HepG2 (cell line): Measurements from ENCODE around the gene CADM1. TPM values are rescaled to one million over a fixed set of nuclear protein-coding genes. Genes with fewer than 3 reads are reported as not detected.

ENCODE experiments used
- ATAC-seq: fragments of 200-7000 bp; cut with Tn5 transposase; 3 replicates; pipeline ENCODE4 v1.9.1; 2020; ENCODE audit warnings: mild to moderate bottlenecking, moderate library complexity
- BruUV-seq: library from RNA; stranded (reverse); fragments of 400-500 nt; replicated peaks from 2 replicates; lab custom pipeline; 2021; lab: Mats Ljungman, UMichigan
- CTCF ChIA-PET: fragments of 300-600 bp; formaldehyde crosslinking; extraction: SDS; loops from one replicate; lab custom pipeline; 2021; ENCODE audit warnings: low total read pairs, inconsistent platforms, low intra/inter-chr PET ratio; lab: Yijun Ruan, JAX
- POLR2A ChIA-PET: fragments of 350-600 bp; sonication (Branson Sonifier 250); formaldehyde crosslinking; loops from one replicate; lab custom pipeline; 2020; ENCODE audit warnings: antibody characterized with exemption, inconsistent platforms; lab: Yijun Ruan, JAX
- DNase-seq: peaks from one replicate; pipeline ENCODE4 v3.0.0-alpha.2; 2015; ENCODE audit warnings: low spot score
- FAIRE-seq: peaks from 3 replicates; lab custom pipeline; 2011; peaks lifted over from hg19 to GRCh38; lab: Jason Lieb, UNC
- H2AFZ ChIP-seq: one replicate; pipeline ENCODE4 v1.6.1; 2011; ENCODE audit warnings: low read length, inconsistent platforms
- H3K27ac ChIP-seq: fragments of 300-600 bp; 3 replicates; pipeline ENCODE4 v1.8.0; 2011; ENCODE audit warnings: mixed run types, mild to moderate bottlenecking, mixed read lengths, low read length, inconsistent platforms; ENCODE audit not compliant: insufficient read depth; ENCODE audit errors: extremely low read length
- H3K27me3 ChIP-seq, 2 experiments: fragments of 200-600 bp in 1 of 2; 2 replicates in 1 of 2; 3 replicates in 1 of 2; pipeline versions ENCODE4 v1.6.0 to v1.8.0; 2011; ENCODE audit warnings: low read length in 2 of 2, mild to moderate bottlenecking in 2 of 2, moderate library complexity in 2 of 2, inconsistent platforms in 1 of 2; ENCODE audit not compliant: insufficient read depth in 2 of 2, control insufficient read depth in 1 of 2
- H3K36me3 ChIP-seq, 2 experiments: fragments of 200-600 bp in 1 of 2; replicated peaks in 1 of 2; 2 replicates in 1 of 2; 3 replicates in 1 of 2; pipeline versions ENCODE4 v1.5.1 to v1.8.0; 2011; ENCODE audit warnings: low read length in 2 of 2, inconsistent platforms in 1 of 2; ENCODE audit not compliant: insufficient read depth in 2 of 2, control insufficient read depth in 1 of 2
- H3K4me1 ChIP-seq: 2 replicates; pipeline ENCODE4 v1.5.1; 2012; ENCODE audit warnings: low read length, inconsistent platforms; ENCODE audit not compliant: insufficient read depth
- H3K4me2 ChIP-seq: 2 replicates; pipeline ENCODE4 v1.6.0; 2011; ENCODE audit warnings: low read depth, low read length, inconsistent platforms
- H3K4me3 ChIP-seq, 3 experiments: fragments of 200-600 bp in 1 of 3; sonication (generic), shearing (Covaris generic) in 1 of 3; replicated peaks in 1 of 3; 2 replicates each; pipeline ENCODE4 v1.5.1; 2011 to 2016; ENCODE audit warnings: low read length in 3 of 3, inconsistent platforms in 2 of 3, low read depth in 2 of 3, mild to moderate bottlenecking in 2 of 3, control low read depth in 1 of 3, mixed read lengths in 1 of 3; ENCODE audit not compliant: insufficient read depth in 1 of 3
- H3K79me2 ChIP-seq: one replicate; pipeline ENCODE4 v1.6.1; 2011; ENCODE audit warnings: low read length, inconsistent platforms; ENCODE audit not compliant: insufficient read depth
- H3K9ac ChIP-seq: 2 replicates; pipeline ENCODE4 v1.6.0; 2011; ENCODE audit warnings: mild to moderate bottlenecking, low read depth, low read length, inconsistent platforms; ENCODE audit not compliant: insufficient read depth
- H3K9me3 ChIP-seq: 2 replicates; pipeline ENCODE4 v1.5.1; 2012; ENCODE audit warnings: mild to moderate bottlenecking, low read length
- H4K20me1 ChIP-seq: 2 replicates; pipeline ENCODE4 v1.6.0; 2011; ENCODE audit warnings: inconsistent platforms, mild to moderate bottlenecking, low read length, moderate library complexity; ENCODE audit not compliant: insufficient read depth
- FOSL1 ChIP-seq: sonication (generic); formaldehyde crosslinking; IDR thresholded peaks from 2 replicates; pipeline ENCODE4 v1.9.0; 2021; ENCODE audit warnings: missing genetic modification reagents, borderline replicate concordance
- FOXC1 ChIP-seq: sonication (generic); formaldehyde crosslinking; IDR thresholded peaks from 2 replicates; pipeline ENCODE4 v1.8.0; 2022; ENCODE audit warnings: mild to moderate bottlenecking, missing genetic modification reagents, borderline replicate concordance
- NFIC ChIP-seq: IDR thresholded peaks from 2 replicates; pipeline ENCODE4 v1.6.1; 2012; ENCODE audit warnings: mild to moderate bottlenecking, low read length, inconsistent platforms
- SIX4 ChIP-seq: sonication (generic); formaldehyde crosslinking; IDR thresholded peaks from 2 replicates; pipeline ENCODE4 v1.4.0; 2020; ENCODE audit warnings: missing genetic modification reagents
- XBP1 ChIP-seq: sonication (generic); formaldehyde crosslinking; IDR thresholded peaks from 2 replicates; pipeline ENCODE4 v1.5.0; 2020; ENCODE audit warnings: missing genetic modification reagents
- ZC3H4 ChIP-seq: sonication (generic); formaldehyde crosslinking; IDR thresholded peaks from 2 replicates; pipeline ENCODE4 v1.4.0; 2020; ENCODE audit warnings: missing genetic modification reagents, borderline replicate concordance
- ZNF180 ChIP-seq: sonication (generic); formaldehyde crosslinking; IDR thresholded peaks from 2 replicates; pipeline ENCODE4 v1.4.0; 2020; ENCODE audit warnings: low read depth, missing genetic modification reagents, borderline replicate concordance
- ZNF335 ChIP-seq: sonication (generic); formaldehyde crosslinking; IDR thresholded peaks from 2 replicates; pipeline ENCODE4 v1.4.0; 2020; ENCODE audit warnings: missing genetic modification reagents
- ZNF446 ChIP-seq: sonication (generic); formaldehyde crosslinking; IDR thresholded peaks from 2 replicates; pipeline ENCODE4 v1.5.0; 2020; ENCODE audit warnings: mild to moderate bottlenecking, missing genetic modification reagents
- ZNF607 ChIP-seq: sonication (generic); formaldehyde crosslinking; IDR thresholded peaks from 2 replicates; pipeline ENCODE4 v1.5.1; 2020; ENCODE audit warnings: missing genetic modification reagents, mild to moderate bottlenecking, borderline replicate concordance
- ZNF761 ChIP-seq: sonication (generic); formaldehyde crosslinking; conservative IDR thresholded peaks from 2 replicates; pipeline ENCODE4 v1.4.0; 2020; ENCODE audit warnings: mild to moderate bottlenecking, missing genetic modification reagents
- ZNF776 ChIP-seq: sonication (generic); formaldehyde crosslinking; IDR thresholded peaks from 2 replicates; pipeline ENCODE4 v1.4.0; 2020; ENCODE audit warnings: mild to moderate bottlenecking, missing genetic modification reagents
- WGBS: methylation state at CpG from one replicate; pipeline ENCODE4 v1.1.6; 2017; ENCODE audit warnings: low lambda C conversion rate; 5-methylcytosine and 5-hydroxymethylcytosine counted together
- in situ Hi-C: cut with HindIII; loops from 2 replicates; pipeline ENCODE4 v1.10.0; 2017; ENCODE audit warnings: low pct_unique_long_range_greater_than_20kb; ENCODE audit not compliant: extremely low pct_ligation_motif_present
- intact Hi-C: fragments of 100-400 bp; cut with micrococcal nuclease; formaldehyde crosslinking; loops from one replicate; pipeline ENCODE4 v1.10.0; 2022; ENCODE audit not compliant: unreplicated experiment
- polyA plus RNA-seq, 8 experiments: library from polyadenylated mRNA; depleted of rRNA in 3 of 8; stranded (reverse) in 7 of 8; unstranded in 1 of 8; fragments of >200 nt; fragmentation: Illumina TruSeq in 4 of 8; extraction: Trizol in 4 of 8; gene quantifications; 2 replicates each; pipeline versions ENCODE4 v1.2.1 to v1.2.3, GENCODE V29; 2011 to 2016; ENCODE audit warnings: low read depth in 4 of 8, missing spikeins in 1 of 8, mixed read lengths in 1 of 8; ENCODE audit not compliant: insufficient read depth in 1 of 8
- total RNA-seq, 5 experiments: library from RNA; depleted of rRNA; stranded (reverse); fragments of >200 nt; fragmentation: Illumina TruSeq; extraction: Trizol; gene quantifications; 2 replicates each; pipeline ENCODE4 v1.2.3, GENCODE V29; 2016; ENCODE audit warnings: low read depth in 1 of 5
- TF ChIP-seq, protein P1 (sequence below), 2 experiments: sonication (generic) in 1 of 2; formaldehyde crosslinking in 1 of 2; IDR thresholded peaks; 2 replicates each; pipeline versions ENCODE4 v1.6.1 to v1.9.0; 2014 to 2022; ENCODE audit warnings: antibody characterized with exemption in 1 of 2, borderline replicate concordance in 1 of 2, inconsistent platforms in 1 of 2, low read depth in 1 of 2, missing genetic modification reagents in 1 of 2
- TF ChIP-seq, protein P2 (sequence below): sonication (generic); formaldehyde crosslinking; IDR thresholded peaks from 2 replicates; pipeline ENCODE4 v1.4.0; 2020; ENCODE audit warnings: missing genetic modification reagents, mild to moderate bottlenecking, borderline replicate concordance
- TF ChIP-seq, protein P3 (sequence below): sonication (generic); formaldehyde crosslinking; IDR thresholded peaks from 2 replicates; pipeline ENCODE4 v1.8.0; 2022; ENCODE audit warnings: mild to moderate bottlenecking, missing genetic modification reagents

Gene CADM1
- total and polyA plus RNA-seq, 2 of the 13 experiments (the other 11 are each of a cell fraction or from before 2014, with no cell fraction given) = 71.3 to 122 TPM

DNA sequence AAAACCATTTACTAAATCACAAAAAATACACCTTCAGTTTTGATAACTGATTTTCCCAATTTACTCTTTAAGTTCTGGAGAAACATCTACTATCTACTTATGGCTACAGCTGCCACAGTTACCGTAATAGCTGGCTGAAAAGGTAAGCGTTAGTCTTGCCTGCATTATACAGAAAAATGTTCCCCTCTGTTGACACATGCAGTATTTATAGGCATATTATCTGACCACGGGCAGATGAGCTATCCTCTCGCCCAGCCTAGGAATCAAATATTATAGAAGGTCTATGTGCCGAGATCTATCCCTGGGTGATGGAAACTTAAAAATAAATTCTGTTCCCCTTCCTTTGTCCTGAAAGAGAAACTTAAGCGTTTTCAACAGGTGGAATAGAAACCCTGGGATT, 283.8 kb downstream of the CADM1 start:
- ATAC-seq = no peak
- H3K4me3 ChIP-seq = no peak overlapping the region
- no peak overlapping the region for H3K27ac ChIP-seq
- no peak for FAIRE-seq
- H3K79me2 ChIP-seq = no peaks in the 10 kb centered on the region
- no peak overlapping the region for H2AFZ ChIP-seq
- H3K4me2 ChIP-seq = no peak overlapping the region
- H3K4me1 ChIP-seq = no peaks in the 10 kb centered on the region
- ChIA-PET POLR2A (no interaction called here), CTCF (no interaction called here)
- no peaks in the 10 kb centered on the region for H3K27me3 ChIP-seq
- intact Hi-C loops (no loop called here), in situ Hi-C loops (no loop called here)
- WGBS = 89% methylated on average over 6 of the region's 6 CpGs
- H4K20me1 ChIP-seq = no peaks in the 10 kb centered on the region
- no peak overlapping the region for H3K9ac ChIP-seq
- H3K9me3 ChIP-seq = no peaks in the 10 kb centered on the region
- no TSS peak for BruUV-seq
- H3K36me3 ChIP-seq = peaks cover 8 to 52% of the 10 kb centered on the region in 2 experiments
- no peak for DNase-seq
- TF ChIP-seq, protein P1, sequence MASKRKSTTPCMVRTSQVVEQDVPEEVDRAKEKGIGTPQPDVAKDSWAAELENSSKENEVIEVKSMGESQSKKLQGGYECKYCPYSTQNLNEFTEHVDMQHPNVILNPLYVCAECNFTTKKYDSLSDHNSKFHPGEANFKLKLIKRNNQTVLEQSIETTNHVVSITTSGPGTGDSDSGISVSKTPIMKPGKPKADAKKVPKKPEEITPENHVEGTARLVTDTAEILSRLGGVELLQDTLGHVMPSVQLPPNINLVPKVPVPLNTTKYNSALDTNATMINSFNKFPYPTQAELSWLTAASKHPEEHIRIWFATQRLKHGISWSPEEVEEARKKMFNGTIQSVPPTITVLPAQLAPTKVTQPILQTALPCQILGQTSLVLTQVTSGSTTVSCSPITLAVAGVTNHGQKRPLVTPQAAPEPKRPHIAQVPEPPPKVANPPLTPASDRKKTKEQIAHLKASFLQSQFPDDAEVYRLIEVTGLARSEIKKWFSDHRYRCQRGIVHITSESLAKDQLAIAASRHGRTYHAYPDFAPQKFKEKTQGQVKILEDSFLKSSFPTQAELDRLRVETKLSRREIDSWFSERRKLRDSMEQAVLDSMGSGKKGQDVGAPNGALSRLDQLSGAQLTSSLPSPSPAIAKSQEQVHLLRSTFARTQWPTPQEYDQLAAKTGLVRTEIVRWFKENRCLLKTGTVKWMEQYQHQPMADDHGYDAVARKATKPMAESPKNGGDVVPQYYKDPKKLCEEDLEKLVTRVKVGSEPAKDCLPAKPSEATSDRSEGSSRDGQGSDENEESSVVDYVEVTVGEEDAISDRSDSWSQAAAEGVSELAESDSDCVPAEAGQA (IDR thresholded peaks at IDR 0.05; ENCODE audit: low read depth) = no peak
- TF ChIP-seq, protein P1 (CRISPR knock-in tag; IDR thresholded peaks at IDR 0.05; ENCODE audit: borderline replicate concordance) = no peak
- TF ChIP-seq ZNF180 = no peak
- no peak for TF ChIP-seq XBP1 (CRISPR knock-in tag)
- TF ChIP-seq ZNF776 (CRISPR knock-in tag) = no peak
- TF ChIP-seq FOSL1 = no peak
- TF ChIP-seq NFIC = no peak
- no peak for TF ChIP-seq SIX4 (CRISPR knock-in tag)
- no peak for TF ChIP-seq FOXC1 (CRISPR knock-in tag)
- no peak for TF ChIP-seq ZC3H4 (CRISPR knock-in tag)
- TF ChIP-seq ZNF446 (CRISPR knock-in tag) = no peak
- no peak for TF ChIP-seq ZNF607 (CRISPR knock-in tag)
- TF ChIP-seq ZNF335 = no peak
- TF ChIP-seq, protein P2, sequence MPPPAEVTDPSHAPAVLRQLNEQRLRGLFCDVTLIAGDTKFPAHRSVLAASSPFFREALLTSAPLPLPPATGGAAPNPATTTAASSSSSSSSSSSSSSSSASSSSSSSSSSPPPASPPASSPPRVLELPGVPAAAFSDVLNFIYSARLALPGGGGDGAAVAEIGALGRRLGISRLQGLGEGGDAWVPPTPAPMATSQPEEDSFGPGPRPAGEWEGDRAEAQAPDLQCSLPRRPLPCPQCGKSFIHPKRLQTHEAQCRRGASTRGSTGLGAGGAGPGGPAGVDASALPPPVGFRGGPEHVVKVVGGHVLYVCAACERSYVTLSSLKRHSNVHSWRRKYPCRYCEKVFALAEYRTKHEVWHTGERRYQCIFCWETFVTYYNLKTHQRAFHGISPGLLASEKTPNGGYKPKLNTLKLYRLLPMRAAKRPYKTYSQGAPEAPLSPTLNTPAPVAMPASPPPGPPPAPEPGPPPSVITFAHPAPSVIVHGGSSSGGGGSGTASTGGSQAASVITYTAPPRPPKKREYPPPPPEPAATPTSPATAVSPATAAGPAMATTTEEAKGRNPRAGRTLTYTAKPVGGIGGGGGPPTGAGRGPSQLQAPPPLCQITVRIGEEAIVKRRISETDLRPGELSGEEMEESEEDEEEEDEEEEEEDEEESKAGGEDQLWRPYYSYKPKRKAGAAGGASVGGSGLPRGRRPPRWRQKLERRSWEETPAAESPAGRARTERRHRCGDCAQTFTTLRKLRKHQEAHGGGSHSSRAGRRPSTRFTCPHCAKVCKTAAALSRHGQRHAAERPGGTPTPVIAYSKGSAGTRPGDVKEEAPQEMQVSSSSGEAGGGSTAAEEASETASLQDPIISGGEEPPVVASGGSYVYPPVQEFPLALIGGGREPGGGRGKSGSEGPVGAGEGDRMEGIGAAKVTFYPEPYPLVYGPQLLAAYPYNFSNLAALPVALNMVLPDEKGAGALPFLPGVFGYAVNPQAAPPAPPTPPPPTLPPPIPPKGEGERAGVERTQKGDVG = no peak
- no peak for TF ChIP-seq ZNF761 (CRISPR knock-in tag)
- TF ChIP-seq, protein P3, sequence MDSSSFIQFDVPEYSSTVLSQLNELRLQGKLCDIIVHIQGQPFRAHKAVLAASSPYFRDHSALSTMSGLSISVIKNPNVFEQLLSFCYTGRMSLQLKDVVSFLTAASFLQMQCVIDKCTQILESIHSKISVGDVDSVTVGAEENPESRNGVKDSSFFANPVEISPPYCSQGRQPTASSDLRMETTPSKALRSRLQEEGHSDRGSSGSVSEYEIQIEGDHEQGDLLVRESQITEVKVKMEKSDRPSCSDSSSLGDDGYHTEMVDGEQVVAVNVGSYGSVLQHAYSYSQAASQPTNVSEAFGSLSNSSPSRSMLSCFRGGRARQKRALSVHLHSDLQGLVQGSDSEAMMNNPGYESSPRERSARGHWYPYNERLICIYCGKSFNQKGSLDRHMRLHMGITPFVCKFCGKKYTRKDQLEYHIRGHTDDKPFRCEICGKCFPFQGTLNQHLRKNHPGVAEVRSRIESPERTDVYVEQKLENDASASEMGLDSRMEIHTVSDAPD (CRISPR knock-in tag) = no peak
